HEK293 (cell line): ENCODE measurements around the gene PODXL2.

Experiments used
- CTCF ChIP-seq: fragments of 450-650 bp; formaldehyde crosslinking; IDR thresholded peaks from 2 replicates; pipeline ENCODE4 v1.5.1; 2016; ENCODE audit warnings: missing biosample characterization, missing genetic modification characterization
- GLIS2 ChIP-seq: fragments of 450-650 bp; formaldehyde crosslinking; IDR thresholded peaks from 2 replicates; pipeline ENCODE4 v1.5.1; 2016; ENCODE audit warnings: missing biosample characterization, missing genetic modification characterization
- KLF1 ChIP-seq: fragments of 450-650 bp; formaldehyde crosslinking; IDR thresholded peaks from 2 replicates; pipeline ENCODE4 v1.5.1; 2016; ENCODE audit warnings: missing biosample characterization, missing genetic modification characterization
- OSR2 ChIP-seq: fragments of 450-650 bp; formaldehyde crosslinking; IDR thresholded peaks from 2 replicates; pipeline ENCODE4 v1.5.1; 2016; ENCODE audit warnings: missing biosample characterization, missing genetic modification characterization
- PRDM10 ChIP-seq: fragments of 450-650 bp; formaldehyde crosslinking; IDR thresholded peaks from 2 replicates; pipeline ENCODE4 v1.5.1; 2016; ENCODE audit warnings: missing biosample characterization, missing genetic modification characterization
- SCRT1 ChIP-seq: fragments of 450-650 bp; formaldehyde crosslinking; IDR thresholded peaks from 2 replicates; pipeline ENCODE4 v1.5.1; 2016; ENCODE audit warnings: missing biosample characterization, missing genetic modification characterization, borderline replicate concordance
- ZBTB26 ChIP-seq: fragments of 450-650 bp; formaldehyde crosslinking; optimal IDR thresholded peaks from 2 replicates; pipeline ENCODE3; 2016; ENCODE audit warnings: missing biosample characterization, mild to moderate bottlenecking, missing genetic modification characterization
- ZBTB49 ChIP-seq: fragments of 450-650 bp; formaldehyde crosslinking; IDR thresholded peaks from 2 replicates; pipeline ENCODE4 v1.5.1; 2016; ENCODE audit warnings: missing biosample characterization, missing genetic modification characterization, low read depth
- ZEB2 ChIP-seq: fragments of 450-650 bp; formaldehyde crosslinking; IDR thresholded peaks from 2 replicates; pipeline ENCODE4 v1.5.1; 2016; ENCODE audit warnings: missing biosample characterization, missing genetic modification characterization
- ZNF2 ChIP-seq: fragments of 450-650 bp; formaldehyde crosslinking; IDR thresholded peaks from 2 replicates; pipeline ENCODE4 v1.5.1; 2016; ENCODE audit warnings: missing biosample characterization, missing genetic modification characterization
- ZNF423 ChIP-seq: fragments of 450-650 bp; formaldehyde crosslinking; IDR thresholded peaks from 2 replicates; pipeline ENCODE4 v1.5.1; 2016; ENCODE audit warnings: missing biosample characterization, missing genetic modification characterization
- ZNF639 ChIP-seq: fragments of 450-650 bp; formaldehyde crosslinking; IDR thresholded peaks from 2 replicates; pipeline ENCODE4 v1.5.1; 2016; ENCODE audit warnings: missing biosample characterization, missing genetic modification characterization
- ZNF792 ChIP-seq: fragments of 450-650 bp; formaldehyde crosslinking; IDR thresholded peaks from 2 replicates; pipeline ENCODE4 v1.5.1; 2016; ENCODE audit warnings: missing biosample characterization, missing genetic modification characterization
- ZSCAN4 ChIP-seq: fragments of 450-650 bp; formaldehyde crosslinking; IDR thresholded peaks from 2 replicates; pipeline ENCODE4 v1.5.1; 2017; ENCODE audit warnings: missing biosample characterization, missing genetic modification characterization

GRCh38 chr3:127688022-127688415 is 59.0 kb downstream of the PODXL2 start:
- TF ChIP-seq OSR2 (tag by site-specific recombination) (no peak), CTCF (no peak), ZNF423 (no peak), PRDM10 (no peak), ZEB2 (tag by site-specific recombination) (no peak), ZNF639 (tag by site-specific recombination) (no peak), ZNF792 (tag by site-specific recombination) (no peak), SCRT1 (tag by site-specific recombination) (no peak), GLIS2 (tag by site-specific recombination) (no peak), ZBTB26 (tag by site-specific recombination) (no peak), ZBTB49 (tag by site-specific recombination) (no peak), KLF1 (tag by site-specific recombination) (no peak), ZSCAN4 (tag by site-specific recombination) (no peak), ZNF2 (tag by site-specific recombination) (no peak)
